LNCAP (cell line): ENCODE data around the gene SLC9C2.

Source experiments
- CTCF ChIP-seq: fragments of 450-650 bp; IDR thresholded peaks from 2 replicates; pipeline ENCODE4 v1.5.1; 2017; ENCODE audit warnings: mild to moderate bottlenecking

SLC9C2 gene

GRCh38 chr1:173474097-173474779 is 128.6 kb downstream of the SLC9C2 start:
- no peak for TF ChIP-seq CTCF

GRCh38 chr1:173473599-173474011 is 129.3 kb downstream of the SLC9C2 start:
- TF ChIP-seq CTCF = no peak

- no peak for TF ChIP-seq CTCF
These were observed 132.3 kb downstream of the SLC9C2 start for GRCh38 chr1:173470608-173471007.

GRCh38 chr1:173469656-173470055 is 133.2 kb downstream of the SLC9C2 start:
- no peak for TF ChIP-seq CTCF

- TF ChIP-seq CTCF = no peak
These were observed 135.4 kb downstream of the SLC9C2 start for GRCh38 chr1:173467426-173467825.

- no peak for TF ChIP-seq CTCF
These were observed 143.0 kb downstream of the SLC9C2 start for GRCh38 chr1:173459885-173460284.

- TF ChIP-seq CTCF = no peak
These were observed 147.8 kb downstream of the SLC9C2 start for GRCh38 chr1:173454966-173455524.
